GM18951 (cell line): ENCODE measurements around the gene CDH4.

ENCODE experiments used
- POLR2A ChIP-seq: IDR thresholded peaks from 4 replicates; pipeline ENCODE4 v1.6.1; 2011; ENCODE audit warnings: mild to moderate bottlenecking; ENCODE audit not compliant: insufficient read length, insufficient read depth; ENCODE audit errors: extremely low read depth
- in situ Hi-C: fragments of 300-500 bp; cut with MboI; formaldehyde crosslinking; loops from one replicate; pipeline ENCODE4 v1.12.0; 2022; ENCODE audit warnings: low sequenced_read_pairs, mixed read lengths, inconsistent platforms; ENCODE audit not compliant: unreplicated experiment

Gene CDH4

DNA sequence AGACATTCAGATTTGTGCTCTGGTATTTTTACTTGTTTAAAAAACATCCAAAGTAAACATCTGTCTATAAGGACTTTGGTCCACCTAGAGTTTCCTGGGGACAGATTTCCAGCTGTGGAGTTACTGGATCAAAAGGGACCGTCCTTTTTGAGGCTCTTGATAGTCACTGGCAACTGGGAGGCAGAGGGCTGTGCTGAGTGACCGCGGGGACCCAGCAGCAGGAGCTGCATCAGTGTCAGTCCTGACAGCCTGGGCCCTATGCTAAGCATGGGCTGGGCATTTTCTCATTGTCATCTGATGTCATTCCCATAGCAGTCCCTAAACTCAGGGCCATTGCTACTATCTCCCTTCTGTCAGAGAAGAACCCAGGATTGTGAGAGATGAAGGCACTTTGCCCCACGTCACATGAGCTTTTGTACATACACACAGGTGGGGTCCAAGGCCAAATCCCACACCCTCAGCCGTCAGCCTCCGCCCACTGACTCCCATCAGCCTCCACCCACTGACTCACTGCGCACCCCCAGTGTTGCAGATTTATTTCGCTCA, 519.8 kb downstream of the CDH4 start:
- in situ Hi-C loops, result no loop called here
- no peak for TF ChIP-seq POLR2A

DNA sequence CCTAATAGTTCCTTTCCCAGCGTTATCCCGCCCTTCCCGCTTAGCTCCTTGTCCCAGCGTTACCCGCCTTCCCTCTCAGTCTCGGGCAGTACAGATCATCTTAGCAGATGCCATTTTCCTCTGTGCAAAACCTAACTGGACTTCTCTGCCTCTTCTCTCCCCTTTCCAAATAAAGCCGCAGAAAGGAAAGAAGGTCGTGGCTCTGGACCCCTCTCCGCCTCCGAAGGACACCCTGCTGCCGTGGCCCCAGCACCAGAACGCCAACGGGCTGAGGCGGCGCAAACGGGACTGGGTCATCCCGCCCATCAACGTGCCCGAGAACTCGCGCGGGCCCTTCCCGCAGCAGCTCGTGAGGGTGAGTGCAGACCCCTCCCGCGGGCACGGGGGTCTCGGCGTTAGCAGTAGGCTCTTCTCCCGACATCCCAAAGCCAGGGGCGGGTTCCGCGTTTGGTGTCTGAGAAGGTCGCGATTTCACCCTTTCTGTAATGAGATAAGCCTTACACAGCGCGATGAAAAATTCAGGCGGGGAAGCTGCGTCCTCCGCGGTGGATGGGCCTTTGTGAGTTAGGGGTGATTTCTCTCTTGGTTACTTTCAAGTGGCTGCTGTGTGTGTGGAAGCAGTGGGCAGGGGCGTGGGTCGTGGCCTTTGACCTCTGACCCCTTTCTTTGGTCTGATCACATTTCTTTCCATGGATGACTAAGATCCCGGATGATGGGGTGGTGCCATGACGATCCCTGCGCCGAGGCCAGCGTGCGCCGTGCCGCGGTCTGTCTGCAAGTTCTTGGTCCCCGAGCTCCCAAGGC, 521.0 kb downstream of the CDH4 start:
- in situ Hi-C loops, result no loop called here
- TF ChIP-seq POLR2A, result no peak

DNA sequence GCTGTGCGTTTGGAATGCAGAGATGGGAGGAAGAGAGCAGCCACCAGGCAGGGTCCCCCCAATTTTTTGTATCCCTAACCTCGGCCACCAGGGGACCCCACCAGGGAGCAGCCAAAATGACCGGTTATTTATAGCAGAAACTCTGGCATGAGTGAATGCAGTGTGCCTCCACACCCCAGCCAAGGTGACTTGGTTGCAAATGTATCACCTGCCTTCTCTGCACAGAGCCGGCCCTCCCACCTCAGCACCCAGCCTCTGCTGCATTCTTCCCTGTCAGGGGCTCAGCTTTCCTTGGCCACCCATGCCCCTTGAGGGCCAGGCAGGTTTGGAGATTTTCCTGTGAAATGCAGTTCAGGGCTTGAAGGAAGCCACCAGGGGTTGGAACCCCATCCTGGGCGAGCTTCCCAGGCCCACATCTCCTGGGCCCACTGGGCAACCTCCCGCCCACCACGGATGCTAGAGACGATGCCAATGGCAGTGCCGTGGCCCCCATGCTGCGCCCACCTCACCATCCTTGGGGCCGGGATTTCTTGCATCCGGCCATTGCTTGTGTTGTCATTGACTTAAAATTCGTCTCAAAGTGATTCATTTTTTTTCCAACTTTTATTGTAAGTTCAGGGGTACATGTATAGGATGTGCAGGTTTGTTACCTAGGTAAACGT, 522.0 kb downstream of the CDH4 start:
- in situ Hi-C loops, result no loop called here
- no peak for TF ChIP-seq POLR2A

DNA sequence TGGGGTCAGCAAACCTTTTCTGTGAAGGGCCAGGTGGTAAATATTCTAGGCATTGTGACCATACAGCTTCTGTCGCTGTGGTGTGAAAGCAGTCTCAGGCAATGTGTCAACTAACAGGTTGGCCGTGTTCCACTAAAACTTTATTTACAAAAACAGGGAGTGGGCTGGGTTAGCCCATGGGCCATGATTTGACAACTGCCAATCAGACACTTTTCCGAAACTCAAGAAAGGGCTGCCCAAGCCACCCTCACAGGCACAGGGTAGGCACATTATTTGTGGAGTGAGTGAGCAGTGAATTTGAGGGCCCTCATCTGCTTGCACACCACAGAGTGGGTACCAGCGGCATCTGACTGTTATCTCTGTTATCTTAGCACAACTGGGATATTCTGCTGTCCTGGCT, 523.4 kb downstream of the CDH4 start:
- TF ChIP-seq POLR2A, result no peak
- in situ Hi-C loops, result no loop called here

DNA sequence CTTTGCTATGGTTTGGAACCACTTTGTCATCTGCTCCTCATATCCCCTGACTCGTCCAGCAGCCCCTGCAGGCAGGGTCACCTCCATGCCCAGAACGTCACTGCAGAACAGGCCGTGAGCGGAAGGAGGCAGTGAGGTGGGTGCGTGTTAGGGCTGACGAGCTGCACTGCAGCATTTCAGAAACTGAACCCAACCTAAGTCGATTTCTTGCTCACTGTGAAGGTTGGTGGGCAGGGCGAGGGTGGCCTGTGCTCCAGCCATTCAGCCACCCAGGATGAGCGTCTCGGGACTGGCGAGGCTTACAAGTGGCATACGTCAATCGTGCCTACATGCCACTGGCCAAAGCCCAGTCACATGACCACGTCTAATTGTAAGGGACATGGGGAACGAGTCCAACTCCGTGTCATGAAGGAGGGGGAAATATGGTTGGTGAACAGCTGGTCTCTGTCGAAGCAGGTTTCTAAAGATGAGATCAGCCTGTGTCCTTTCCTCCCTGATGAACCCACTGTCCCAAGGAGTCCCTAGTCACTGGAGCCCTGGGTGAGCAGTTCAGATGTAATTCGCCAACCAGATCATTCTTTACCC, 524.5 kb downstream of the CDH4 start:
- no peak for TF ChIP-seq POLR2A
- in situ Hi-C loops, result no loop called here

DNA sequence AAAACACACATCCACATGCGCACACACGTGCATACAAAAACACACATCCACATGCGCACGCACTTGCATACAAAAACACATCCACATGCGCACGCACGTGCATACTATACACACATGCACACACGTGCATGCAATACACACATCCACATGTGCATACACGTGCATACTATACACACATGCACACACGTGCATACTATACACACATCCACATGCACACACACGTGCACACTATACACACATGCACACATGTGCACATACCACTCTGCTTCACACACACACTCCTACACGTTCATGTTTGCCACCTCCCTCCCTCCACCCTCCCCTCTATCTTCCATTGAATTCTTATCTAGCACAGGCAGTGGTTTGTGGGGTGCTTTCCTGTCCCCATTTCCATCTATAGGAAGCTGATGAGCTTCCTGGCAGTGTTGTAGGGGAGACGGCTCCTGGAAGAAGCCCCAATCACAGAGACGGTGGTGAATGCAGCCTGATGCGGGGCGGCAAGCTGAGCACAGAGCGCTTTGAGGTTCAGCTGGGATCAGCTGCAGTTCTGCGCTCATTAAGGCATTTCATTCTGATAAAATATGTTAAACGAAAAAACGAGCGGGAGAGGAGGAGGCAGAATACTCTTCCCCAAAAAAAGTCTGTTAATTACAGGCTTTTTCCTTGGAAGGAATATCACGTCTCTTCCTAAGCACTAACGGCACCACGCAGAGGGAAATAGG, 525.9 kb downstream of the CDH4 start:
- in situ Hi-C loops, result no loop called here
- TF ChIP-seq POLR2A, result no peak

DNA sequence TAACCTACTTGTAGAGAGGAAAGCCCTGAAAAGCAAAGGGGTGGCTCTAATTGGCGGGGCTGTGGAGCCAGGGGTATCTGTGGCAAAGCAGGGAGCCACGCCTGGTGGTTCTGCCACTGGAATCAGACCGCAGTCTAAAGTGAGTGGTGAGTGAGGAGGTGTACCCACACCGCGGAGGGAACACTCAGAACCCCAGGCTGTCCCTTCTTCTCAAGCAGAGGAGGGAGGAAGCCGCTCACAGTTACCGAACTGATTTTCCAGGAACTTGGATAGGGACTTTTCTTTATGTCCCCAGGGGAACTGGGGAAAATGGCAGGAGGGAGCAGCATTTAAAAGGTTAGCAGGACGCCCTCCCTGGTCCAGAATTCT, 526.4 kb downstream of the CDH4 start:
- TF ChIP-seq POLR2A, result no peak
- in situ Hi-C loops, result no loop called here

DNA sequence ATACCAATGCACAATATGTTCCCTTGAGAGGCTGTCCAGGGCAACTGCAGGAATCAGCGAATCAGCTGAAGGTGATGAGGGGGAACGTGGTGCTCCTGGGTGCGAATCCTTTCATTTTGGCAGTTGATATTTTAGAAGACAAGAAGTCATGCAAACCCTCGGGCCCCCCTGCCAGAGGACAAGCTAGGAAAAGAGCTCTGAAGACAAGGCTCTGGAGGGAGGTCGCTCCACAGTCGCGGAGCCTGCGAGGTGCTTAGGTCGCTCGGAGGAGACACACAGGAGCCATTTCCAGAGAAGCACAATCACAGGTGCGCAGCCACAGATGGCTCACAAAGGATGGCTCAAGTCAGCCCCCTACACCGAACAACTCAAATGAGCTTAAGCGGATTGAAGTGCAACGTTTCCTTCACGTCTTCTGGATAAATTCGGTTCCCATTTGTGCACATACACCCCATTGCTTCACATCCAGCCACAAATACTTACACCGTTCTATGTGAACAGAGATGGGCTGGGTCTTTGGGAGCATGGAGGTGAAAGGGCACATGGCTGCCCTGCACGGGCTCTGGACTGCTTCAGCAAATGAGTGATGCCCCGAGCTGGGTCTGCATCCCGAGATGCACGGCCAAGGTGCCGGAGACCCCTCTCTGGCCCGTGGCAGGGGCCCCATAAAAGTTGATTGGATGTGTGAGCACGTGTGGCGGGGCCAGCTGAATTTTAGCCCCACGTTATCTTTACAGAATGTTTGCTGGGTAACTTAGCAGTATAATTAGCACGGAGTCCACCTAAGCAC, 527.3 kb downstream of the CDH4 start:
- no peak for TF ChIP-seq POLR2A
- in situ Hi-C loops, result no loop called here

DNA sequence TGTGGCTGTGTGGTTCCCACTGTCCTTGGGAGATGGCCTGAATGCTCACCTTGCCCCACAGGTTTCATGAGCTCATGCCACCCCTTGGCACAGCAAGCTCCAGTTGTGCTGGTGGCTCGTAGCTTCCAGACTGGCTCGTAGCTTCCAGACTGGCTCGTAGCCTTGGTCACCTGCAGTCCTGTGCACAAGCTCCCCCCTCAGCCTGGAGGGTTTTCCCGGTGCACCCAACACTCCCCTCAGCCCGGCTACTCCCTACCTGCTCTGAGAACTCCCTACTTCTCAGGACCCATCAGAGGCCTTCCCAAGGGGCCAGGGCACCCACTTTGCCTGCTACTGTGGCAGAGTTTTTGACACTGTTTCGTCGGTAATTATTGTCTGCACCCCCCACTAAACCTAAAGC, 528.0 kb downstream of the CDH4 start:
- in situ Hi-C loops, result no loop called here
- TF ChIP-seq POLR2A, result no peak

DNA sequence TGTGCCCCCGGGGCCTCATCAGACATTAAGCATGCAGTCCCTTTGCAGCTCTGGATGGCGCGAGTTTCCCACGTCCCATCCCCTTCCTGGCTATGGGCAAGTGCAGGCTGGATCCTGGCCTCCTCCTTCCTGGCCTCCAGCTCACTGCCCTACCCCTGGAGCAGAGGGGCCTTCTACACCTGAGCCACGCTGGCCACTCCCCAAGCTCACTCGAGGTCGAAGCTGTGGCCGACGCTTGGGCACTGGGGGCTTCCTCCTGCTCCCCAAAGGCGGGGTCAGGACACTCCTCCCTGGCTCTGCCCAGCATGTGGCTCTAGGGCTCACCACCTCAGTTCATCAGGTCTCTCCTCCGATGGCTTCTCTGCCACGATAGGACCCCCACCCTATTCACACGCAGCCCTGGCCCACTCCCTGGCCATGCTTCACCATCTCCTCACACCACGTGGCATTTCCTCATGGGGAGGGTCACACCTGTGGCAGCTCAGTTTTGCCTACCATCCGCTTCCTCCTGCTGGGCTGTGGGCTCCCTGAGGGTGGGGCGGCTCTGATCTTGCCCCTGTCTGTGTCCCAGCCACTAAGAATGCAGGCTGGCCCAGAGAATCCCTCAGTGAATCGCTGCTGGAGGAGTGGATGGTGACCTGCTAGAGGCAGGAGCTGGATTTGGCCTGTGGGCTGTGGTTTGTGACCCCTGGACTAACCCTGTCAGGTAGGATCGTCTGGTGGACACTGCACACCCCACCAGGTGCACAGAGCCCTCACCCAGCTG, 532.9 kb downstream of the CDH4 start:
- in situ Hi-C loops, result no loop called here
- TF ChIP-seq POLR2A, result no peak

DNA sequence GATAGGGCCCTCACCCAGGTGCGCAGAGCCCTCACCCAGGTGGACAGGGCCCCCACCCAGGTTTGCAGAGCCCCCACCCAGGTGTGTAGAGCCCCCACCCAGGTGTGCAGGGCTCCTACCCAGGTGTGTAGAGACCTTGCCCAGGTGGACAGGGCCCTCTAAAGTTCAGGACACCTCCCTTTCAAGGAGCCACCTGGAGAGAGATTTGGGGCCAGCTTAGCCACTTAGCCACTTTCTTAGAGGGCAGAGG, 533.4 kb downstream of the CDH4 start:
- in situ Hi-C loops, result no loop called here
- no peak for TF ChIP-seq POLR2A

DNA sequence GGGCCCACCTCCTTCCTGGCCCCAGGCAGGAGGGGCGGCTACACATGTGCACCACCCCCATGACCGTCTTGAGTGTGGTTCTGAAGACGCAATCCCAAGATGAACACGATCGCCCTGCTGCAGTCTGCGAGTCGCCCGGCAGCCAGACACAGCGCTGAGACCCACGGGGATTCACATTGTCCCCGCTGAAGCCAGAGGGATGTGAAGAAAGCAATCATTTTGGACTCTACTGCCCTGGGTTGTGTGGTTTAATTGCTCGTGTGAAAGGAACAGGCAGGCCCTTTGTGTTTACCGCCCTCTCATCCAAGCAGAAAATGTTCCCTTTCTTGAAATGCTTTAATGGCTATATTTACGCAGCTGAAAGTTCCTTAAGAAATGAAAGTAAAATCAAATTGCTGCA, 534.2 kb downstream of the CDH4 start:
- in situ Hi-C loops, result no loop called here
- TF ChIP-seq POLR2A, result no peak
